ENCODE data around the gene OR51Q1. TPM values are rescaled to one million over a fixed set of nuclear protein-coding genes. Genes with fewer than 3 reads are reported as not detected.

OR51Q1 gene
- total RNA-seq, 1 donor: not detected

DNA sequence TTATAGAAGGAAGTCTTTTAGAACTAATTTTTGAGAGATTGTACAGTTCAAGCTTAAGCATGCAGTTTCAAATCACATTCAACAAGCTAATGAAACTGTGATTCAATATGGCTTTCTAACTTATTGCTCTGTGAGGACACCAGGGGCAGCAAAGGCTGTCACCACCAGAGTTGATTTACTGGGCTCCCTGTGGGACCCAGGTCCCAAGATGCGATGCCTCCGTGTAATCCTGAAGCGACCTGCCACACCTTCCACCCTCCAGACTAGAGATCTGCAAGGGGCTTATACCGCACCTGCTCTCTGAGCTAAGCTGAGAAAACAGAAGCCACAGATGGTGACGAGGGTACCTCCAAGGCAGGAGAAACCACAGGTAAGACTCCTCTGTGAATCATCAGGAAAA, 918 bp upstream of the OR51Q1 start:
- TF ChIP-seq, protein P1, sequence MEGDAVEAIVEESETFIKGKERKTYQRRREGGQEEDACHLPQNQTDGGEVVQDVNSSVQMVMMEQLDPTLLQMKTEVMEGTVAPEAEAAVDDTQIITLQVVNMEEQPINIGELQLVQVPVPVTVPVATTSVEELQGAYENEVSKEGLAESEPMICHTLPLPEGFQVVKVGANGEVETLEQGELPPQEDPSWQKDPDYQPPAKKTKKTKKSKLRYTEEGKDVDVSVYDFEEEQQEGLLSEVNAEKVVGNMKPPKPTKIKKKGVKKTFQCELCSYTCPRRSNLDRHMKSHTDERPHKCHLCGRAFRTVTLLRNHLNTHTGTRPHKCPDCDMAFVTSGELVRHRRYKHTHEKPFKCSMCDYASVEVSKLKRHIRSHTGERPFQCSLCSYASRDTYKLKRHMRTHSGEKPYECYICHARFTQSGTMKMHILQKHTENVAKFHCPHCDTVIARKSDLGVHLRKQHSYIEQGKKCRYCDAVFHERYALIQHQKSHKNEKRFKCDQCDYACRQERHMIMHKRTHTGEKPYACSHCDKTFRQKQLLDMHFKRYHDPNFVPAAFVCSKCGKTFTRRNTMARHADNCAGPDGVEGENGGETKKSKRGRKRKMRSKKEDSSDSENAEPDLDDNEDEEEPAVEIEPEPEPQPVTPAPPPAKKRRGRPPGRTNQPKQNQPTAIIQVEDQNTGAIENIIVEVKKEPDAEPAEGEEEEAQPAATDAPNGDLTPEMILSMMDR (IDR thresholded peaks at IDR 0.05; ENCODE audit: extremely low read depth, low read depth, low read length): no peak
- H3K36me3 ChIP-seq (ENCODE audit: insufficient read depth, low read length): no peaks in the 10 kb centered on the region
- H3K27me3 ChIP-seq (ENCODE audit: insufficient read depth, low read length): no peaks in the 10 kb centered on the region
- no peak for DNase-seq (ENCODE audit: insufficient read length, low spot score, missing footprints)
- H2AFZ ChIP-seq (ENCODE audit: low read length): no peak overlapping the region
- no peak overlapping the region for H3K4me3 ChIP-seq (ENCODE audit: insufficient read depth, low read length)
- H3K4me1 ChIP-seq (ENCODE audit: insufficient read depth, low read length): no peaks in the 10 kb centered on the region
- H4K20me1 ChIP-seq (ENCODE audit: insufficient read depth, low read length): no peaks in the 10 kb centered on the region
- no peak overlapping the region for H3K27ac ChIP-seq (ENCODE audit: low read depth, low read length)
- H3K9me3 ChIP-seq (ENCODE audit: low read depth, low read length): no peaks in the 10 kb centered on the region
- no peak overlapping the region for H3K4me2 ChIP-seq (ENCODE audit: insufficient read depth, low read length)
- H3K79me2 ChIP-seq (ENCODE audit: insufficient read depth, low read length): no peaks in the 10 kb centered on the region

DNA sequence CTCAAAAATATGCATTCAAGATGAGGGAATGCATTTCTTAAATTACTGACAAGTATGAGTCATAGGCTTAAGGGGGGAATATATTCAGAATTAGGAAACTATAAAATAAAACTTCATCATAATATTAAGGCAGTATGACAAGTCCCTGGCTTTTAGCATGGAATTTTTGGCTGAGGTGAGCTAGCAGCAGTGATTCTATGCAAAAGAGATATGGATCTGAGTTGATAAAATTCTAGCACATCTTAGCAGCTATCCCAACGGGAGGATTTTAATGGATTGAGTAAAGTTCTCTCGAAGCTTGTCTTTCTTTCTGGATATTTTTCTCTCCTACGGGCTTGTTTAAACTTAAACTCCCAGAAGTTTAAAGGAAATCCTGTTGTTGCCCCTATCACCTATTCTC, 1.2 kb downstream of the OR51Q1 start:
- no peaks in the 10 kb centered on the region for H3K9me3 ChIP-seq (ENCODE audit: low read depth, low read length)
- no peaks in the 10 kb centered on the region for H3K36me3 ChIP-seq (ENCODE audit: insufficient read depth, low read length)
- H3K4me2 ChIP-seq (ENCODE audit: insufficient read depth, low read length): no peak overlapping the region
- H3K27ac ChIP-seq (ENCODE audit: low read depth, low read length): no peak overlapping the region
- DNase-seq (ENCODE audit: insufficient read length, low spot score, missing footprints): no peak
- no peaks in the 10 kb centered on the region for H3K79me2 ChIP-seq (ENCODE audit: insufficient read depth, low read length)
- TF ChIP-seq, protein P1 (IDR thresholded peaks at IDR 0.05; ENCODE audit: extremely low read depth, low read depth, low read length): no peak
- no peaks in the 10 kb centered on the region for H3K4me1 ChIP-seq (ENCODE audit: insufficient read depth, low read length)
- no peaks in the 10 kb centered on the region for H4K20me1 ChIP-seq (ENCODE audit: insufficient read depth, low read length)
- no peak overlapping the region for H2AFZ ChIP-seq (ENCODE audit: low read length)
- H3K27me3 ChIP-seq (ENCODE audit: insufficient read depth, low read length): no peaks in the 10 kb centered on the region
- no peak overlapping the region for H3K4me3 ChIP-seq (ENCODE audit: insufficient read depth, low read length)

DNA sequence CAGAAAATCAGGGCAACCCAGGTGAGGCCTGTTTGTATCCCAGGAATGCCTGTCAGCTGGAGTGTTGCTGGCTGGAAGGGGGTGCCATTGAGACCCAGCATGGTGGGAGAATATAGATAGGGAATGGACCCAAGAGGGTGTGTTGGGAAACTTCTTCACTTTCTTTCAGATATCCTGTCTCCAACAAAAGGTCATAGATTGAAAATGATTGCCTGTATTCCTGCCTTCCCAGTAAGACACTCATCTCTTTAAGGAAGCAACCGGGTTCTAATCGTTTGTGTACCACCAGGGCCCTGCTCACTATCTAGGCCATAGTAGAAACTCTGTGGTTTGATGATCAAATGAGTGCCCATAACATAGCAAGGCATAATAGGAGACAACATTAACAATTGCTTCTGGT, 19.5 kb downstream of the OR51Q1 start, which contains the start of gene OR51I1:
Gene OR51I1 (minus strand): TSS at position 101 of the 400 bp plus-strand sequence. CDS start 0 bp downstream, at position 101.
- no peak for DNase-seq (ENCODE audit: insufficient read length, low spot score, missing footprints)
- H3K4me1 ChIP-seq (ENCODE audit: insufficient read depth, low read length): no peaks in the 10 kb centered on the region
- H2AFZ ChIP-seq (ENCODE audit: low read length): no peak within 1 kb of the TSS
- H3K36me3 ChIP-seq (ENCODE audit: insufficient read depth, low read length): no peaks in the 10 kb centered on the region
- H3K4me3 ChIP-seq (ENCODE audit: insufficient read depth, low read length): no peak within 1 kb of the TSS
- no peaks in the 10 kb centered on the region for H4K20me1 ChIP-seq (ENCODE audit: insufficient read depth, low read length)
- no peak within 1 kb of the TSS for H3K4me2 ChIP-seq (ENCODE audit: insufficient read depth, low read length)
- H3K27me3 ChIP-seq (ENCODE audit: insufficient read depth, low read length): no peaks in the 10 kb centered on the region
- TF ChIP-seq, protein P1 (IDR thresholded peaks at IDR 0.05; ENCODE audit: extremely low read depth, low read depth, low read length): no peak
- H3K9me3 ChIP-seq (ENCODE audit: low read depth, low read length): no peaks in the 10 kb centered on the region
- no peak within 1 kb of the TSS for H3K27ac ChIP-seq (ENCODE audit: low read depth, low read length)
- H3K79me2 ChIP-seq (ENCODE audit: insufficient read depth, low read length): no peaks in the 10 kb centered on the region

DNA sequence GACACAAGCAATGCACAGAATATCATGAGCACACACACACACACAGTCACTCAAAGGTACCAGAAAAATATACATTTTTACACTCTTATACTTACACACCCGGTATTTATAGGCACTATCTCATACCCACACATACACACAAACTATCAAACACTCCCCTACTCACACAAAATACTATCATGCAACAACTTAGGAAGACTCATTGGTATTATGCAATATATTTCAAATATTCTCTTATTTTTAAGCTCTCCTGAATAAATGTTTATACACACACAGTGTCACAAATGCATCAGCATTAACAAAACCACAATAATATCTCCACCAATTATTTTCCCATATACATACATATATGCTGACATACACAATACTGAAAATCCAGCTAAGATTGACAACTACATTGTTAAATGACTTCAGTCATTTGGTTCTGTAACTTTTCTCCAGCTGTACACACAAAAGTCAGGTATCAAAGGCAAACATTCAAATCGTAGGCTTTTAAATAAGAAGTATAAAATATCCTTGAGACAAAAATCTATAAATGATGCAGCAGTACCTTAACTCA, 22.0 kb downstream of the OR51Q1 start:
- H3K27ac ChIP-seq (ENCODE audit: low read depth, low read length): no peak overlapping the region
- no peaks in the 10 kb centered on the region for H3K36me3 ChIP-seq (ENCODE audit: insufficient read depth, low read length)
- no peak overlapping the region for H3K4me2 ChIP-seq (ENCODE audit: insufficient read depth, low read length)
- H3K27me3 ChIP-seq (ENCODE audit: insufficient read depth, low read length): no peaks in the 10 kb centered on the region
- H2AFZ ChIP-seq (ENCODE audit: low read length): no peak overlapping the region
- H3K9me3 ChIP-seq (ENCODE audit: low read depth, low read length): no peaks in the 10 kb centered on the region
- DNase-seq (ENCODE audit: insufficient read length, low spot score, missing footprints): no peak
- H4K20me1 ChIP-seq (ENCODE audit: insufficient read depth, low read length): no peaks in the 10 kb centered on the region
- TF ChIP-seq, protein P1 (IDR thresholded peaks at IDR 0.05; ENCODE audit: extremely low read depth, low read depth, low read length): no peak
- no peaks in the 10 kb centered on the region for H3K4me1 ChIP-seq (ENCODE audit: insufficient read depth, low read length)
- no peaks in the 10 kb centered on the region for H3K79me2 ChIP-seq (ENCODE audit: insufficient read depth, low read length)
- no peak overlapping the region for H3K4me3 ChIP-seq (ENCODE audit: insufficient read depth, low read length)

Measured in osteoblast (primary cell).